ENCODE data around the gene KLB. TPM values are rescaled to one million over a fixed set of nuclear protein-coding genes. Genes with fewer than 3 reads are reported as not detected.

The KLB gene
- total RNA-seq, 2 donors from 2014 or later = 0.23 to 0.34 TPM

- no peak for TF ChIP-seq POLR2A (IDR thresholded peaks at IDR 0.05)
- TF ChIP-seq POLR2AphosphoS5 (IDR thresholded peaks at IDR 0.05) = no peak
- TF ChIP-seq CTCF (IDR thresholded peaks at IDR 0.05) = no peak
- Histone ChIP-seq H3K4me3 (no peak overlapping the region), H3K27ac (no peak overlapping the region), H3K4me1 (replicated peaks) (no peaks in the 10 kb centered on the region), H3K9me3 (no peaks in the 10 kb centered on the region), H3K27me3 (replicated peaks; ENCODE audit: insufficient read depth) (no peaks in the 10 kb centered on the region), H3K36me3 (no peaks in the 10 kb centered on the region)
- no peak for DNase-seq (ENCODE audit: low spot score)
- intact Hi-C loops (cut with DNase I) = no loop called here
- 96% methylated on average over 27 of the region's 27 CpGs for WGBS
These were observed 73.5 kb downstream of the KLB start for GRCh38 chr4:39480251-39480650.

- no peaks in the 10 kb centered on the region for H3K36me3 ChIP-seq
- H3K9me3 ChIP-seq = no peaks in the 10 kb centered on the region
- no peak overlapping the region for H3K27ac ChIP-seq
- H3K4me3 ChIP-seq = no peak overlapping the region
- WGBS = 85% methylated on average over 21 of the region's 21 CpGs
- DNase-seq (ENCODE audit: low spot score) = no peak
- TF ChIP-seq POLR2A (IDR thresholded peaks at IDR 0.05) = no peak
- no peak for TF ChIP-seq POLR2AphosphoS5 (IDR thresholded peaks at IDR 0.05)
- no peak for TF ChIP-seq CTCF (IDR thresholded peaks at IDR 0.05)
- H3K4me1 ChIP-seq (replicated peaks) = no peaks in the 10 kb centered on the region
- no peaks in the 10 kb centered on the region for H3K27me3 ChIP-seq (replicated peaks; ENCODE audit: insufficient read depth)
- intact Hi-C loops (cut with DNase I) = no loop called here
These were observed 74.4 kb downstream of the KLB start for GRCh38 chr4:39480902-39481695.

GRCh38 chr4:39484582-39485272, 78.0 kb downstream of the KLB start:
- DNase-seq (ENCODE audit: low spot score) = no peak
- H3K4me1 ChIP-seq (replicated peaks) = no peaks in the 10 kb centered on the region
- TF ChIP-seq POLR2A (IDR thresholded peaks at IDR 0.05) (no peak), CTCF (IDR thresholded peaks at IDR 0.05) (no peak), POLR2AphosphoS5 (IDR thresholded peaks at IDR 0.05) (no peak)
- H3K4me3 ChIP-seq = no peak overlapping the region
- H3K36me3 ChIP-seq = no peaks in the 10 kb centered on the region
- intact Hi-C loops (cut with DNase I) = no loop called here
- H3K27ac ChIP-seq = no peak overlapping the region
- WGBS = 90% methylated on average over 6 of the region's 6 CpGs
- no peaks in the 10 kb centered on the region for H3K9me3 ChIP-seq
- H3K27me3 ChIP-seq (replicated peaks; ENCODE audit: insufficient read depth) = no peaks in the 10 kb centered on the region

DNA sequence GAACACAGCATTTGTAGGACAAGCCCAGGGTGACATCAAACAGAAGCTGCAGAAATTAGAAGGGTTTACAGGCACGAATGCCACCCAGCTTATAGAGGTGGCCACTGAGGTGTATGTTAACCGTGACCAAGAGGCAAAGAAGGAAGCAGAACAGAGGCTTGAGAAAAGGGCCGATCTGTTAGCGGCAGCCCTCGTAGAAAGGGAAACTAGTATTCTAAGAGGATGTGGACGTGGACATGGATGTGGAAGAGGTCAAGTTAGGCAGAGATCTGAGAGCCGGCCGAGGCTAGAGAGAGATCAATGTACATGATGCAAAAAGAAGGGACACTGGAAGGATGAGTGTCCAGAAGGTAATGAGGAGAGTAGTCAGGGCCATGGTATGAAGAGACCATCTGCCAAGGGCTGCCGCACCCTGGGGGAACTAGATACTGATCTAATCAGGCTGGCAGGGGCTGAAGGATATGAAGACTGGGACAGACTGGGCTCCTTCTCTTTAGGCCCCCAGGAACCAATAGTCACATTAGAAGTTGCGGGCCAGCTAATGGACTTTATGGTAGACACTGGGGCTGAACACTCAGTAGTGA, 79.6 kb downstream of the KLB start:
- no peaks in the 10 kb centered on the region for H3K9me3 ChIP-seq
- intact Hi-C loops (cut with DNase I) = no loop called here
- no peak for TF ChIP-seq CTCF (IDR thresholded peaks at IDR 0.05)
- no peak for TF ChIP-seq POLR2A (IDR thresholded peaks at IDR 0.05)
- TF ChIP-seq POLR2AphosphoS5 (IDR thresholded peaks at IDR 0.05) = no peak
- no peak for DNase-seq (ENCODE audit: low spot score)
- H3K4me1 ChIP-seq (replicated peaks) = no peaks in the 10 kb centered on the region
- H3K27ac ChIP-seq = no peak overlapping the region
- H3K27me3 ChIP-seq (replicated peaks; ENCODE audit: insufficient read depth) = no peaks in the 10 kb centered on the region
- H3K36me3 ChIP-seq = no peaks in the 10 kb centered on the region
- H3K4me3 ChIP-seq = no peak overlapping the region
- 72% methylated on average over 10 of the region's 10 CpGs for WGBS

All from prostate gland (tissue), 2 donors.